Measurements from ENCODE around the gene UPK3B. TPM values are rescaled to one million over a fixed set of nuclear protein-coding genes. Genes with fewer than 3 reads are reported as not detected.
"Not testable (repeated sequence)": the region's sequence is repeated elsewhere in the genome, so short reads cannot be mapped to it uniquely, and the experiment has no call there.

UPK3B gene
- total and polyA plus RNA-seq, 2 donors (not counting 3 experiments of a cell fraction or from before 2014, with no cell fraction given), result 0.77 TPM; not detected in 1

DNA sequence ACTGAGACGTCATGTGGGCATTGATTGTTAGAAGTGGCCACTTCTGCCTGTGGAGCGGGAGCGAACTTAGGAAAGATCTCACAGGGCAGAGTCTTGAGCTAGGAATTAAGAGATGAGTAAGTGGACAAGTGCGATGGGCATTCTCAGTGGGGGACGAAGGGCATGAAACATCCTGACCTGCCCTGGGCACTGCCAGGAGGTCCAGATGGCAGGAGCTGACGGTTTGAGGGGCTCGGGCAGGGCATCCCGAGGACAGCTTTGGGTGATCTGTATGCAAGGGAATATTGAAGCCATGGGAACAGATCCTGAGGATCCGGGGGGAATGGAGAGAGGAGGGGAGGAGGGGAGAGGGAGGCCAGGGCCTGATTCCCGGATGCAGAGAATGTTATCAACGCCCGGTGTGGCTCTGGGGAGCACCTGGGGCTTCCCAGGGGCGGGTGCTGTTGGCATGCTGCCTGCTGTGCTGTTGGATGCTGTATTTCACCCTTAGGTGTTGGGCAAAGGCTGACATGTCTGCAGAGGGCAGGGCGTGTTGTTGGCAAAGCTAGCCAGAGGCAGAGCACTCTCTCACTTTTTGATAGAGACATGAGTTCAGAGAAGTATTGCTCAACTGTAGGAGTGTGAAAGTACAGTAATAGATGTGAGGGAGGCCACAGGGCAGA, 42.5 kb upstream of the UPK3B start:
- H3K4me3 ChIP-seq (replicated peaks in 1 of 3; ENCODE audit: insufficient read depth in 1 of 3, low read depth in 1 of 3, low read length in 3 of 3); H3K27ac ChIP-seq (ENCODE audit: insufficient read depth, low read depth, low read length); H3K9me1 ChIP-seq (replicated peaks; ENCODE audit: control insufficient read depth, extremely low read depth, insufficient read depth, low read length); dilution Hi-C loops (cut with MboI; ENCODE audit: extremely low pct_ligation_motif_present, low sequenced_read_pairs); H2AFZ ChIP-seq (ENCODE audit: low read depth, low read length); H3K9ac ChIP-seq (replicated peaks; ENCODE audit: extremely low read depth, insufficient read depth, low read length); FAIRE-seq; intact Hi-C loops (cut with micrococcal nuclease); H3K36me3 ChIP-seq (ENCODE audit: control insufficient read depth in 2 of 2, extremely low read depth in 1 of 2, insufficient read depth in 2 of 2, low read length in 2 of 2); BruUV-seq (replicated peaks); POLR2A ChIA-PET; DNase-seq (ENCODE audit: low read depth, low spot score); H3K9me3 ChIP-seq (replicated peaks; ENCODE audit: control insufficient read depth, insufficient read depth, low read length); H4K20me1 ChIP-seq (replicated peaks; ENCODE audit: control insufficient read depth, extremely low read depth, insufficient read depth, low read length); CTCF ChIA-PET; H3K27me3 ChIP-seq (ENCODE audit: control insufficient read depth in 2 of 2, insufficient read depth in 2 of 2, low read length in 2 of 2); H3K79me2 ChIP-seq (ENCODE audit: control insufficient read depth, insufficient read depth, low read length); H3K4me1 ChIP-seq (ENCODE audit: control insufficient read depth, extremely low read depth, insufficient read depth, low read length); H3K4me2 ChIP-seq (ENCODE audit: insufficient read depth, low read length): not testable (repeated sequence)

DNA sequence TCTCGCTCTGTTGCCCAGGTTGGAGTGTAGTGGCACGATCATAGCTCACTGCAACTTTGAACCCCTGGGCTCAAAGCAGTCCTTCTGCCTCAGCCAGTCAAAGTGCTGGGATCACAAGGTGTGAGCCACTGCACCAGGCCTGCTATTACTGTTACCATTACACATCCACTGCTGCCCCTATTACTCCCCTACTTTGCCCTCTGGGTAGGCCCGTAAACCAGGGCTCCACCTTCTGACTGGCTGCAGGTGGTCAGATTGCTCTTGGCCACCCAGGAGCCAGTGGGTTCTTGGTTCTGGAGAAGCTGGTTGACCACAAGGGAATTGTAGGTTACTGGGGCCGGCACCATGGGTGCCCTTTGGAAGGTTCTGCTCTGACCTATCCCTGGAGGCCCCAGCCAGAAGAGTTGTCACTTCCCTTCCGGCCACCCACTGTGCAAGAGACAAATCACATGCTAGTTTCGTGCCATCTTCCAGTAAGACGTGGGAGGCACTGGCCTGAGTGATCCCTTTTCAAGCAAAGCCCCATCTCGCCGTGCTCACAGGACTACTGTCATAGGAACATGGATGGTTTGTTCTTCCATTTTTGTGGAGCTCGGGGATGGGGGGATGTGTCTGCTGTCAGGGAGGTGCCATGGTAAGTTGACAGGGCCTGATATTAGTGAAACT, 38.7 kb upstream of the UPK3B start:
- FAIRE-seq; H4K20me1 ChIP-seq (replicated peaks; ENCODE audit: control insufficient read depth, extremely low read depth, insufficient read depth, low read length); H3K36me3 ChIP-seq (ENCODE audit: control insufficient read depth in 2 of 2, extremely low read depth in 1 of 2, insufficient read depth in 2 of 2, low read length in 2 of 2); H3K9me1 ChIP-seq (replicated peaks; ENCODE audit: control insufficient read depth, extremely low read depth, insufficient read depth, low read length); BruUV-seq (replicated peaks); CTCF ChIA-PET; H3K4me1 ChIP-seq (ENCODE audit: control insufficient read depth, extremely low read depth, insufficient read depth, low read length); dilution Hi-C loops (cut with MboI; ENCODE audit: extremely low pct_ligation_motif_present, low sequenced_read_pairs); H3K27ac ChIP-seq (ENCODE audit: insufficient read depth, low read depth, low read length); H3K27me3 ChIP-seq (ENCODE audit: control insufficient read depth in 2 of 2, insufficient read depth in 2 of 2, low read length in 2 of 2); DNase-seq (ENCODE audit: low read depth, low spot score); POLR2A ChIA-PET; H3K9ac ChIP-seq (replicated peaks; ENCODE audit: extremely low read depth, insufficient read depth, low read length); H3K79me2 ChIP-seq (ENCODE audit: control insufficient read depth, insufficient read depth, low read length); H3K4me2 ChIP-seq (ENCODE audit: insufficient read depth, low read length); H2AFZ ChIP-seq (ENCODE audit: low read depth, low read length); H3K4me3 ChIP-seq (replicated peaks in 1 of 3; ENCODE audit: insufficient read depth in 1 of 3, low read depth in 1 of 3, low read length in 3 of 3); H3K9me3 ChIP-seq (replicated peaks; ENCODE audit: control insufficient read depth, insufficient read depth, low read length); intact Hi-C loops (cut with micrococcal nuclease): not testable (repeated sequence)

DNA sequence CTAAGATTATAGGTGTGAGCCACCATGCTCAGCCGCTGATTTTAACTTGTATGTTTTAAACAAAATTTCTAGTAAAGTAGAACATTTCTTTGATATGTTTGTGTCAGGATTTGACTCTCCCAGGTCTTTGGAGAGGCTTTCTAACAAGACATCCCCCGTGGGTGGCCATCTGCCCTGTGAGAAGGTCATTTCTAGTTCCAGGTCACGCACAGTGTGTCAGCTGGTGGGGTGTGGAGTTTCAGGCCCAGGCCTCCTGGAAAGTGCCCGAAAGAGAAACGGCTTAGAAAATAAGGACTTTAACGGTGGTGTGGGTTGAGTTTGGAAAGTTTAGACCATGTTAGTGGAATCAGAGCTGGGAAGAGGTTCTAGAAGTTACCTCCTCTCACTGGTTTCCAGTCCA, 37.3 kb upstream of the UPK3B start:
- POLR2A ChIA-PET; CTCF ChIA-PET; H2AFZ ChIP-seq (ENCODE audit: low read depth, low read length); H4K20me1 ChIP-seq (replicated peaks; ENCODE audit: control insufficient read depth, extremely low read depth, insufficient read depth, low read length); H3K9me1 ChIP-seq (replicated peaks; ENCODE audit: control insufficient read depth, extremely low read depth, insufficient read depth, low read length); H3K9me3 ChIP-seq (replicated peaks; ENCODE audit: control insufficient read depth, insufficient read depth, low read length); H3K9ac ChIP-seq (replicated peaks; ENCODE audit: extremely low read depth, insufficient read depth, low read length); H3K79me2 ChIP-seq (ENCODE audit: control insufficient read depth, insufficient read depth, low read length); BruUV-seq (replicated peaks); H3K4me1 ChIP-seq (ENCODE audit: control insufficient read depth, extremely low read depth, insufficient read depth, low read length); H3K4me2 ChIP-seq (ENCODE audit: insufficient read depth, low read length); intact Hi-C loops (cut with micrococcal nuclease); H3K27ac ChIP-seq (ENCODE audit: insufficient read depth, low read depth, low read length); dilution Hi-C loops (cut with MboI; ENCODE audit: extremely low pct_ligation_motif_present, low sequenced_read_pairs); FAIRE-seq; DNase-seq (ENCODE audit: low read depth, low spot score); H3K27me3 ChIP-seq (ENCODE audit: control insufficient read depth in 2 of 2, insufficient read depth in 2 of 2, low read length in 2 of 2); H3K36me3 ChIP-seq (ENCODE audit: control insufficient read depth in 2 of 2, extremely low read depth in 1 of 2, insufficient read depth in 2 of 2, low read length in 2 of 2); H3K4me3 ChIP-seq (replicated peaks in 1 of 3; ENCODE audit: insufficient read depth in 1 of 3, low read depth in 1 of 3, low read length in 3 of 3): not testable (repeated sequence)

DNA sequence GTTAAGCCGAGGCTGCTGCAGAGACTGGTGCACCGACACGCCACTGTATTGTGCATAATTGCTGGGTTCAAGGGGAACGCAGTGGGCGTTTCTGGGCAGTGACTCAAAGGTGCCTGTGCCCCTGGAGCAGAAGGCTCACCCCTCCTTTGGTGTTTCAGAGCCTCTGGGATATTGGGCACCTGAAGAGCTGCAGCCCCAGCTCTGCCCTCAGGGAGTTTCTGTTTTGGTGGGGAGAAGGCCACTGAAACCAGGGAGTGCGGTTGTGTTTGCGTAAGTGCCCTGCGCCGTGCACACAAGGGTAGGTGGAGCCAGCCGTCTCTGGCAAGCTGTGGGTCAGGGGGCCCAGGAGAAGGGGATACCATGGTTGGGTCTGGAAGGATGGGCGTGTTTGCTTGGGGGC, 34.1 kb upstream of the UPK3B start:
- H3K9ac ChIP-seq (replicated peaks; ENCODE audit: extremely low read depth, insufficient read depth, low read length); intact Hi-C loops (cut with micrococcal nuclease); H3K4me2 ChIP-seq (ENCODE audit: insufficient read depth, low read length); H3K4me1 ChIP-seq (ENCODE audit: control insufficient read depth, extremely low read depth, insufficient read depth, low read length); H3K79me2 ChIP-seq (ENCODE audit: control insufficient read depth, insufficient read depth, low read length); H2AFZ ChIP-seq (ENCODE audit: low read depth, low read length); CTCF ChIA-PET; H3K4me3 ChIP-seq (replicated peaks in 1 of 3; ENCODE audit: insufficient read depth in 1 of 3, low read depth in 1 of 3, low read length in 3 of 3); FAIRE-seq; H3K27me3 ChIP-seq (ENCODE audit: control insufficient read depth in 2 of 2, insufficient read depth in 2 of 2, low read length in 2 of 2); H3K36me3 ChIP-seq (ENCODE audit: control insufficient read depth in 2 of 2, extremely low read depth in 1 of 2, insufficient read depth in 2 of 2, low read length in 2 of 2); H3K27ac ChIP-seq (ENCODE audit: insufficient read depth, low read depth, low read length); DNase-seq (ENCODE audit: low read depth, low spot score); H3K9me3 ChIP-seq (replicated peaks; ENCODE audit: control insufficient read depth, insufficient read depth, low read length); POLR2A ChIA-PET; H4K20me1 ChIP-seq (replicated peaks; ENCODE audit: control insufficient read depth, extremely low read depth, insufficient read depth, low read length); dilution Hi-C loops (cut with MboI; ENCODE audit: extremely low pct_ligation_motif_present, low sequenced_read_pairs); H3K9me1 ChIP-seq (replicated peaks; ENCODE audit: control insufficient read depth, extremely low read depth, insufficient read depth, low read length); BruUV-seq (replicated peaks): not testable (repeated sequence)
